IPS-15b (cell line): ENCODE results near the gene MYO1B.

Source experiments
- H3K27me3 ChIP-seq: one replicate; pipeline ENCODE4 v1.6.1; 2013; ENCODE audit warnings: low read length; ENCODE audit not compliant: control insufficient read depth, insufficient read depth
- H3K36me3 ChIP-seq: one replicate; pipeline ENCODE4 v1.6.1; 2013; ENCODE audit warnings: low read length; ENCODE audit not compliant: control insufficient read depth, insufficient read depth
- H3K4me1 ChIP-seq: one replicate; pipeline ENCODE4 v1.6.1; 2013; ENCODE audit warnings: mild to moderate bottlenecking, low read length; ENCODE audit not compliant: control insufficient read depth, insufficient read depth
- H3K4me3 ChIP-seq: one replicate; pipeline ENCODE4 v1.5.1; 2013; ENCODE audit warnings: low read depth, low read length
- H3K9ac ChIP-seq: one replicate; pipeline ENCODE4 v1.6.1; 2013; ENCODE audit warnings: low read depth, mild to moderate bottlenecking, low read length
- H3K9me3 ChIP-seq: one replicate; pipeline ENCODE4 v1.6.1; 2013; ENCODE audit warnings: mild to moderate bottlenecking, low read length; ENCODE audit not compliant: control insufficient read depth, insufficient read depth

Gene MYO1B

DNA sequence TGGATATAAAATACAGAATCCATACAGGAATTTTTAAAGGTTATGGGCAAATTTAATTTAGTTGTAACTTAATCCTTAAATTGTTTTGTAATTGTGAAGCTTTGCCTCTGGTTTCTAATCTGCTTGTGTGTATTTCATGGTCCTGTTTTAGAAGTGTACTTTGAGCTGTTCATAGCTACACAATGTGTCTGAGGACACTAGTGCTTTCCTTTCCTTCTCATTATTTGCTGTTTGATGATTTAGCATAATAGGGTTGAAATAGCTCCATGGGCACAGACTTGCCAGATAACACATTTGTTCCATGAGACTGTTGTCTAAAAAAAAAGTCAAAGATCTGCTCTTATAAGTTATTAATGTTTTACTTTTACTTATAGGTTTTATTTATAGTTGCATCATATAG, 134.2 kb downstream of the MYO1B start:
- no peaks in the 10 kb centered on the region for H3K27me3 ChIP-seq
- no peak overlapping the region for H3K9ac ChIP-seq
- H3K9me3 ChIP-seq: no peaks in the 10 kb centered on the region
- no peaks in the 10 kb centered on the region for H3K4me1 ChIP-seq
- H3K36me3 ChIP-seq: no peaks in the 10 kb centered on the region
- no peak overlapping the region for H3K4me3 ChIP-seq

DNA sequence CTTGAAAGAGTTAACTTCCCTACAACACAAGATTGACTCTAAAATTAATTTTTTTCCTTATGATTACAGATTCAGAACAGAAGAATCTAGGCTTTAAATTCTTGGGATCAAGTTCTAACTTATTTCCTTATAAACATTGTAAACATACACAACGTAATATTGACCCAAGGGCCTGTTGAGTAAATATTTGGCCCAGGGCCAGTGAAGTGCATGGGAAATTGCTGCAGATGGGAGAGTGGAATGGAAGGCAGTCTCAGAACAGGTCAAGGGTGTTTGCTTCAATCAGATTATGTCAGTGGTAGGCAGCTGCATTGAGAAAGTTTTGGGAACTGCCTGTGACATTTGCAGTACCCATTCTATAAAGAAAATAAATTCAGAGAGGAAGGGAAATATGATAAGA, 137.6 kb downstream of the MYO1B start:
- H3K4me3 ChIP-seq: no peak overlapping the region
- no peak overlapping the region for H3K9ac ChIP-seq
- no peaks in the 10 kb centered on the region for H3K27me3 ChIP-seq
- no peaks in the 10 kb centered on the region for H3K4me1 ChIP-seq
- no peaks in the 10 kb centered on the region for H3K9me3 ChIP-seq
- no peaks in the 10 kb centered on the region for H3K36me3 ChIP-seq

DNA sequence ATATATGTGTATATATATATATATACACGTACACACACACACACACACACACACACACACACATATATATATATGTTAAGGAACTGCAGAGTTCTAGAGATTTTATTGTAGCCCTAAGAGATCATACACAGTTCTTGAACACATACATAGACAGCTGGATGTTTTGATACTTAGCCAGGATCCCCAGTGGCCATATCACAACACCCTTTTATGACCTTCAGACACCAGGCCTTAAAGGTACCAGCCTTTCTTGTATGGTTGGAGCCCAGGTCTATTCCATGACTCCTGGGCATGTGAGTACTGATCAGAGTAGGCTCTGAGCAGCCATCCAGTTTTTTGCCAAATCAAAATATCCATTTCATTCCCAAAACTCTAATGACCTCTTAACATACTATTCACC, 138.3 kb downstream of the MYO1B start:
- H3K9me3 ChIP-seq: no peaks in the 10 kb centered on the region
- no peak overlapping the region for H3K9ac ChIP-seq
- H3K36me3 ChIP-seq: no peaks in the 10 kb centered on the region
- H3K27me3 ChIP-seq: no peaks in the 10 kb centered on the region
- H3K4me3 ChIP-seq: no peak overlapping the region
- no peaks in the 10 kb centered on the region for H3K4me1 ChIP-seq

DNA sequence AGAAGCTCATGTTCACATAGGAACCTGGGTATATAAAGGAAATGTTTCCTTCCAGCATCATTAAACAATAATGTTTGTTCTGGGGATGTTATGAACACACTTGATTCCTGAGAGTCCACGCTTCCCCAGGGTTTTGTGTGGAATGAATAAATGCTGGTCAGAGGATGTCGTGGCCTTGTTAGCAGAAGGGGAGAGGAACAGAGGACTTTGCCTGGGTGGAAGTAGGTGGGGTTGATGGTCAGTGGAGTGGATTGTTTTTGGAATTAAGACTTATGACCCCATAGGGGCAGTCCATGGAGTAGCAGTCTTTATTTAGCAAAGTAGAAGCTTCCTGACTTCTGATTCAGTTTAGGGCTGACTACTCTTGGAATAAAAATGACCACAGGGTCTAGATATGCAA, 139.6 kb downstream of the MYO1B start:
- no peaks in the 10 kb centered on the region for H3K36me3 ChIP-seq
- H3K4me1 ChIP-seq: no peaks in the 10 kb centered on the region

DNA sequence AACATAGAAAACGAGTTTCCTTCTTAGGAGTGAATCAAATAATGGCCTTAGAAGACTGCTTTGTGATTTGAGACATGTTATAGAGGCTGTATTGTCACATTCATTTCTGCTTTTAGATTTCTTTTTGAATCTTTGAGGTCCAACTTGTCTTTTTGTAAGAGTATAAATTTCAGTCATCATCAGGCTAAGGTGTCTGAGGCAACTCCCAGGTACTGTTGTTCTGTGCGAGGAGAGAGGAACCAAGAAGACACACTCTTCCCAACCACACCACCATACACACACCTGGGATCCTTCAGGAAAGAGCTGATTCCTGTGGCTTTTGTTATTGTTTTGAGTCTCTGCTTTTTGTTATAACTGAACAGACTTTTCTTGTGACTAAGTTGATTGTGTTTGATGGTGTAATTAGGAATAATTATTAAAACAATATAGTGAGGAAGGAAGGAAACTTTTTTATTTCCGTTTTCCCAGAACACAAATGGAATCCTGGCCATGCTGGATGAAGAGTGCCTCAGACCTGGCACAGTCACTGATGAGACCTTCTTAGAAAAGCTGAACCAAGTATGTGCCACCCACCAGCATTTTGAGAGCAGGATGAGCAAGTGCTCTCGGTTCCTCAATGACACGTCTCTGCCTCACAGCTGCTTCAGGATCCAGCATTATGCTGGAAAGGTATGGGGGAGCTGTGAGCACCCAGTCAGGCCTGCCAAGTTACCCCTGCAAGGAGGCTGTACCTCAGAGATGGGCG, 140.4 kb downstream of the MYO1B start:
- Histone ChIP-seq H3K27me3 (no peaks in the 10 kb centered on the region), H3K9ac (no peak overlapping the region), H3K9me3 (no peaks in the 10 kb centered on the region), H3K4me3 (no peak overlapping the region), H3K36me3 (no peaks in the 10 kb centered on the region), H3K4me1 (no peaks in the 10 kb centered on the region)

More for the DNA sequence above, 139.6 kb downstream of the MYO1B start:
- Histone ChIP-seq H3K9me3 (no peaks in the 10 kb centered on the region), H3K9ac (no peak overlapping the region), H3K27me3 (no peaks in the 10 kb centered on the region), H3K4me3 (no peak overlapping the region)

DNA sequence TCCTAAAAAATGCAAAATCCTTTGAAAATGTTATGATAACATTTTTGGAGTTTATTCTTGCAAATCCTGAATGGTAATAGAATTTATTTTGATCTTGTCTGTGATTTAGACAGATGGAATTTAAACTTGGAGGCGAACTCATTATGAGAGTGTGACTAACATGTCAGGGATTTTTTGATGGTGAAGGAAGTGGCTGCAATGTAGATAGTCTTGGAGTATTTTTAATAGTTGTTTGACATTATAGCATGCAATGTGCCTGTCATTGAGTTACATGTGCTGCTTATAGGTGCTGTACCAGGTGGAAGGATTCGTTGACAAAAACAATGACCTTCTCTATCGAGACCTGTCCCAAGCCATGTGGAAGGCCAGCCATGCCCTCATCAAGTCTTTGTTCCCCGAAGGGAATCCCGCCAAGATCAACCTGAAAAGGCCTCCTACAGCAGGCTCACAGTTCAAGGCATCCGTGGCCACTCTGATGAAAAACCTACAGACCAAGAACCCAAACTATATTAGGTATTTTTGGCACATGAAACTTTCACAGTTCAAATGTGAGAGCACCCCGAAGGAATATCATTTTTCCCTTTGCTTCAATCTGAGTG, 141.8 kb downstream of the MYO1B start:
- Histone ChIP-seq H3K9me3 (no peaks in the 10 kb centered on the region), H3K36me3 (peaks cover 4% of the 10 kb centered on the region), H3K4me1 (no peaks in the 10 kb centered on the region), H3K9ac (no peak overlapping the region), H3K4me3 (no peak overlapping the region), H3K27me3 (no peaks in the 10 kb centered on the region)

DNA sequence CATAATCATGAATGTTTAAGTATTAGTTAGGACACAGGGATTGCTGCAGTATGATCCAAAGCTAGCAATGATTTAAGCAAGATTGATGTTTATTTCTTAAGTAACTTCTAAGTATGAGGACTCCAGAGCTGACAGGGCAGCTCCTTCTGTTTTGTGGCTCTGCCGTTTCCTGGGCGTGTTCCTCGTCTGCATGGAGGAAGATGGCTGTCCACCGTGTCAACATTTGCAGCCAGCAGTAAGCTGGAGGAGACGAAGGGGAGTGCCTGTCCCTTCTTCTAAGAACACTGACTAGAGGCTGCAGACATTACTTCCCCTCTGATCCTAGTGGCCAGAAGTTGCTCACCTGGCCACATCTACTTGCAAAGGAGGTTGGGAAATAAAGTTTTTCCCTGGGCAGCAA, 144.1 kb downstream of the MYO1B start:
- Histone ChIP-seq H3K9me3 (no peaks in the 10 kb centered on the region), H3K4me1 (no peaks in the 10 kb centered on the region), H3K27me3 (no peaks in the 10 kb centered on the region), H3K9ac (no peak overlapping the region), H3K4me3 (no peak overlapping the region), H3K36me3 (peaks cover 4% of the 10 kb centered on the region)

DNA sequence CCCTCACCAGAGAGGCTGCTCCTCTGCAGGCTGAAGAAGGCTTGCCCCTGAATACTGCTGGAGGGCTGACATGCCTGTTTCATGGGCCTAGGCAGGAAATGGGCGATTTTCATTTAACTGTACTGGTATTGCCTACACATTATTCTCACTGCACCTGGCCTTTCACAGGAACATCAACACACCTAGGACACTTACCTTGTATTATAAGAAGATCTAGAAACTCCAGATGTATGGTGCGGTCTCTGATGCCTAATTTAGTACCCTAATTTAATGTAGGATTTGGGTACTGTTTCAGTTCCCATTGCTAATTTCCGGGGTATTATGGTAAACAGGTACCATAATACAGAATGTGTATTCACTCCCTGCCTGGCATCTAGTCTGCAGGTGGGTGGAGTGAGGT, 146.0 kb downstream of the MYO1B start:
- no peak overlapping the region for H3K4me3 ChIP-seq
- no peaks in the 10 kb centered on the region for H3K9me3 ChIP-seq
- no peaks in the 10 kb centered on the region for H3K27me3 ChIP-seq
- peaks cover 4% of the 10 kb centered on the region for H3K36me3 ChIP-seq
- no peaks in the 10 kb centered on the region for H3K4me1 ChIP-seq
- no peak overlapping the region for H3K9ac ChIP-seq

DNA sequence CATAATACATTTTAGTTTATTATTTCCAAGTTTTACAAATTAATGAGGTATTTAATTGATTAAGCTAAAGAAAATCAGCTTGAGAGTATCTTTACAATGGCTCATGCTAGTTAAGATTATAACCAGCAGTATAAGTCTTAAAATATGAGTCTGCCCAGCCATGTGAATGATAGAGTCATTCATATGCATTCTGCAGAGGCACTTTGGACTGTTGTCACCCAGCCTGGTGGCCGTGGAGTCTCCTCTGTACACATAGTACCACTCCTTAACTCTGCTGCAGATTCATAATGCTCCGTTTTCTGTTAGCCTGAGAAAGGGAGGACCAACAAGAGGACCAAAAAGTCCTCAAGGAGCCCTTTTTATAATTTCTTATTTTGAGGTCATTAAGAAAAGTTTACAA, 148.8 kb downstream of the MYO1B start:
- Histone ChIP-seq H3K9me3 (no peaks in the 10 kb centered on the region), H3K4me3 (no peak overlapping the region), H3K9ac (no peak overlapping the region), H3K36me3 (peaks cover 4% of the 10 kb centered on the region), H3K27me3 (no peaks in the 10 kb centered on the region), H3K4me1 (no peaks in the 10 kb centered on the region)

DNA sequence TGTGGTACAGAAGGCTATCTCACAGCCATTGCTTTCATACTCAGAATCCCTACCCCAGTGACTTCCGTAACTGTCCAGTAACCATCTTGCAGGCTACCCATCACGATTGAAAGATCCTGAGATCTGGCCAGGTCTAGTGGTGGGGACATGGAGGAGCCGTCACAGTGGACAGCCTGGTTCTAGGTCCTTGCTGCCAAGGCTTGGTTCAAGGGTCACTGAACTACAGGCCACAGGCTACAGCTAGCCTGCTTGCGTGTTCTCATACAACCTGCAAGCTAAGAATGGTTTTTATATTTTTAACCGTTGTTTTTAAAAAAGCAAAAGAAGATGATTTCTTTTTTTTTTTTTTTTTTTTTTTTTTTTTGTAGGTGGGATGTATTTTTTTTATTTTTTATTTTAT, 151.6 kb downstream of the MYO1B start:
- H3K27me3 ChIP-seq: no peaks in the 10 kb centered on the region
- H3K4me3 ChIP-seq: no peak overlapping the region
- H3K36me3 ChIP-seq: peaks cover 8% of the 10 kb centered on the region
- no peaks in the 10 kb centered on the region for H3K9me3 ChIP-seq
- H3K4me1 ChIP-seq: no peaks in the 10 kb centered on the region
- no peak overlapping the region for H3K9ac ChIP-seq

DNA sequence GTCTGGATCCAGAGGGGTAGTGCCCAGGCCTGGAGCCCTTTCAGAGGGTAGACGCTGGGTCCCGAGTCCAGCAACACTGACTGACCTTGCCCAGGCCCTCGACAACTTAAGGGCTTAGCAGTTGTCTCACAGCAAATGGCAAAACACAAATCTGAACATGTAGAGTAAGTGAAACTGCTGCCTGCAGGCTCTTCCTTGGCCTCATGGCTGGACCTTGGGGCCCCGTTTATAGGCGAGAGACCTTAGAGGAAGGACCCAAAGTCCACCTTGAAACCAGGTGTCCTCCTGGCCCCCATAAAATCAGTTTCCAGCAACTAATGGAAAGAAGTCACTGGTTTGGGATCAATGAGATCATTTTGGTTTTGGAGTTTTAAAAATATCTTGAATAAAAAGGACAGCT, 154.4 kb downstream of the MYO1B start:
- Histone ChIP-seq H3K36me3 (peaks cover 8% of the 10 kb centered on the region), H3K9ac (no peak overlapping the region), H3K4me3 (no peak overlapping the region), H3K9me3 (no peaks in the 10 kb centered on the region), H3K4me1 (no peaks in the 10 kb centered on the region), H3K27me3 (no peaks in the 10 kb centered on the region)

DNA sequence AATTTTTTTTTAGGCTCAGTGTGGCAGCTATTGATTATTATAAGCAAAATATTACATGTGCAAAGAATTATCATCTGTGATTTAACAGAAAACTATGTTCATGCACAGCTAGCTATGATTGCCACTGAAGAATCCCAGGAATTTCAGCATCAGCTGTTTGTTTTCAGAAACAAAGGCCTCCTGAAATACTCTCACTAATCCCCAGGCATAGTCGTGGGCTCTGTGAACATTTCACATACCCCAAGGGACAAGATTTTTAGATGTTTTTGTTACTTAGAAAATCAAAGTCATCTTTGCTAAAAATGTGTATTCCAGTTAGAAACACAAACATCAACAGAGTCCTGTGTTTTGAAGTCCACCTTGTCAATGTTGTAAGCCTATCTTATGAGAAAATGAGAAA, 156.1 kb downstream of the MYO1B start:
- Histone ChIP-seq H3K9ac (no peak overlapping the region), H3K36me3 (peaks cover 10% of the 10 kb centered on the region), H3K9me3 (no peaks in the 10 kb centered on the region), H3K4me3 (no peak overlapping the region), H3K27me3 (no peaks in the 10 kb centered on the region), H3K4me1 (no peaks in the 10 kb centered on the region)
